22Rv1 (cell line): ENCODE measurements around the gene GOLGA3.

Experiments
- ZFX ChIP-seq: fragments of 450-650 bp; IDR thresholded peaks from 2 replicates; pipeline ENCODE4 v1.6.1; 2017; ENCODE audit warnings: antibody characterized with exemption, borderline replicate concordance
- TF ChIP-seq, protein P1 (sequence below): fragments of 450-650 bp; IDR thresholded peaks from 2 replicates; pipeline ENCODE4 v1.5.1; 2017; ENCODE audit warnings: mild to moderate bottlenecking

GRCh38 chr12:132746613-132747012, 82.1 kb downstream of the GOLGA3 start:
- TF ChIP-seq, protein P1, sequence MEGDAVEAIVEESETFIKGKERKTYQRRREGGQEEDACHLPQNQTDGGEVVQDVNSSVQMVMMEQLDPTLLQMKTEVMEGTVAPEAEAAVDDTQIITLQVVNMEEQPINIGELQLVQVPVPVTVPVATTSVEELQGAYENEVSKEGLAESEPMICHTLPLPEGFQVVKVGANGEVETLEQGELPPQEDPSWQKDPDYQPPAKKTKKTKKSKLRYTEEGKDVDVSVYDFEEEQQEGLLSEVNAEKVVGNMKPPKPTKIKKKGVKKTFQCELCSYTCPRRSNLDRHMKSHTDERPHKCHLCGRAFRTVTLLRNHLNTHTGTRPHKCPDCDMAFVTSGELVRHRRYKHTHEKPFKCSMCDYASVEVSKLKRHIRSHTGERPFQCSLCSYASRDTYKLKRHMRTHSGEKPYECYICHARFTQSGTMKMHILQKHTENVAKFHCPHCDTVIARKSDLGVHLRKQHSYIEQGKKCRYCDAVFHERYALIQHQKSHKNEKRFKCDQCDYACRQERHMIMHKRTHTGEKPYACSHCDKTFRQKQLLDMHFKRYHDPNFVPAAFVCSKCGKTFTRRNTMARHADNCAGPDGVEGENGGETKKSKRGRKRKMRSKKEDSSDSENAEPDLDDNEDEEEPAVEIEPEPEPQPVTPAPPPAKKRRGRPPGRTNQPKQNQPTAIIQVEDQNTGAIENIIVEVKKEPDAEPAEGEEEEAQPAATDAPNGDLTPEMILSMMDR = no peak
- no peak for TF ChIP-seq ZFX
